Panc1 (cell line): Measurements from ENCODE around the gene SIGLECL1.

Experiments used
- POLR2AphosphoS5 ChIP-seq: IDR thresholded peaks from 2 replicates; pipeline ENCODE4 v1.6.1; 2012; ENCODE audit warnings: mild to moderate bottlenecking, low read depth, low read length, moderate library complexity
- REST ChIP-seq, 2 experiments: IDR thresholded peaks; 2 replicates each; pipeline ENCODE4 v1.6.1; 2011 to 2012; ENCODE audit warnings: low read depth in 2 of 2, control low read depth in 1 of 2, low read length in 1 of 2, mild to moderate bottlenecking in 1 of 2, moderate library complexity in 1 of 2; ENCODE audit not compliant: insufficient read depth in 1 of 2
- TCF7L2 ChIP-seq: IDR thresholded peaks from 2 replicates; pipeline ENCODE4 v1.6.1; 2011; ENCODE audit warnings: mild to moderate bottlenecking, low read depth, low read length, inconsistent platforms
- TF ChIP-seq, protein P1 (sequence below): fragments of 450-650 bp; IDR thresholded peaks from 2 replicates; pipeline ENCODE4 v1.5.1; 2017; ENCODE audit warnings: mild to moderate bottlenecking

- TF ChIP-seq, protein P1, sequence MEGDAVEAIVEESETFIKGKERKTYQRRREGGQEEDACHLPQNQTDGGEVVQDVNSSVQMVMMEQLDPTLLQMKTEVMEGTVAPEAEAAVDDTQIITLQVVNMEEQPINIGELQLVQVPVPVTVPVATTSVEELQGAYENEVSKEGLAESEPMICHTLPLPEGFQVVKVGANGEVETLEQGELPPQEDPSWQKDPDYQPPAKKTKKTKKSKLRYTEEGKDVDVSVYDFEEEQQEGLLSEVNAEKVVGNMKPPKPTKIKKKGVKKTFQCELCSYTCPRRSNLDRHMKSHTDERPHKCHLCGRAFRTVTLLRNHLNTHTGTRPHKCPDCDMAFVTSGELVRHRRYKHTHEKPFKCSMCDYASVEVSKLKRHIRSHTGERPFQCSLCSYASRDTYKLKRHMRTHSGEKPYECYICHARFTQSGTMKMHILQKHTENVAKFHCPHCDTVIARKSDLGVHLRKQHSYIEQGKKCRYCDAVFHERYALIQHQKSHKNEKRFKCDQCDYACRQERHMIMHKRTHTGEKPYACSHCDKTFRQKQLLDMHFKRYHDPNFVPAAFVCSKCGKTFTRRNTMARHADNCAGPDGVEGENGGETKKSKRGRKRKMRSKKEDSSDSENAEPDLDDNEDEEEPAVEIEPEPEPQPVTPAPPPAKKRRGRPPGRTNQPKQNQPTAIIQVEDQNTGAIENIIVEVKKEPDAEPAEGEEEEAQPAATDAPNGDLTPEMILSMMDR = no peak
- no peak for TF ChIP-seq POLR2AphosphoS5
- no peak for TF ChIP-seq REST (IDR thresholded peaks at IDR 0.05; ENCODE audit: insufficient read depth in 1 of 2, low read depth in 2 of 2, low read length in 1 of 2)
- TF ChIP-seq TCF7L2 = no peak
Observed at GRCh38 chr19:51258165-51259160, 7.6 kb downstream of the SIGLECL1 start.
